ENCODE data around the gene TMEM38A.

TMEM38A gene

DNA sequence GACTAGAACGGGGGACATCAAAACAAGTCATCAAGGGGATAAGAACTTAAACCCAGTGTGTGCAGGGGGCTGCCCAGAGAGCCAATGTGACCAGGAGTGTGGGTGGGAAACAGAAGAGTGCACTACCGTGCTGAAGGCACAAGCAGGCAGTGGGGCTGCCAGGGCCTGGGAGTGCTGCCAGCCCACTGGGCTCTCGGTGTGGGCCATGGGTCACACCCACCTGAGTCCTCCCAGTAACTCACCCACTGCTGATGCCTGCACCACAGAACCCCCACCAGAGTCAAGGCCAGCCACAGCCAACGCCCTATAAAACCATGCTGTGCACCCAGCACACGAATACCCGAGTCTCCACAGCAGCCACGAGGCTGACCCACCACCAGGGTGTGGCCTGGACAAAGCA, 41.5 kb upstream of the TMEM38A start:
- no peak overlapping the region for H3K4me3 ChIP-seq (ENCODE audit: control insufficient read depth, low read depth, low read length)
- TF ChIP-seq, protein P1, sequence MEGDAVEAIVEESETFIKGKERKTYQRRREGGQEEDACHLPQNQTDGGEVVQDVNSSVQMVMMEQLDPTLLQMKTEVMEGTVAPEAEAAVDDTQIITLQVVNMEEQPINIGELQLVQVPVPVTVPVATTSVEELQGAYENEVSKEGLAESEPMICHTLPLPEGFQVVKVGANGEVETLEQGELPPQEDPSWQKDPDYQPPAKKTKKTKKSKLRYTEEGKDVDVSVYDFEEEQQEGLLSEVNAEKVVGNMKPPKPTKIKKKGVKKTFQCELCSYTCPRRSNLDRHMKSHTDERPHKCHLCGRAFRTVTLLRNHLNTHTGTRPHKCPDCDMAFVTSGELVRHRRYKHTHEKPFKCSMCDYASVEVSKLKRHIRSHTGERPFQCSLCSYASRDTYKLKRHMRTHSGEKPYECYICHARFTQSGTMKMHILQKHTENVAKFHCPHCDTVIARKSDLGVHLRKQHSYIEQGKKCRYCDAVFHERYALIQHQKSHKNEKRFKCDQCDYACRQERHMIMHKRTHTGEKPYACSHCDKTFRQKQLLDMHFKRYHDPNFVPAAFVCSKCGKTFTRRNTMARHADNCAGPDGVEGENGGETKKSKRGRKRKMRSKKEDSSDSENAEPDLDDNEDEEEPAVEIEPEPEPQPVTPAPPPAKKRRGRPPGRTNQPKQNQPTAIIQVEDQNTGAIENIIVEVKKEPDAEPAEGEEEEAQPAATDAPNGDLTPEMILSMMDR (IDR thresholded peaks at IDR 0.05; ENCODE audit: control insufficient read depth, insufficient read depth, low read depth, low read length, missing control alignments): no peak
- no peak for DNase-seq (ENCODE audit: low read depth)

GRCh38 chr19:16620018-16620417, 40.9 kb upstream of the TMEM38A start:
- DNase-seq (ENCODE audit: low read depth): no peak
- TF ChIP-seq, protein P1 (IDR thresholded peaks at IDR 0.05; ENCODE audit: control insufficient read depth, insufficient read depth, low read depth, low read length, missing control alignments): no peak
- H3K4me3 ChIP-seq (ENCODE audit: control insufficient read depth, low read depth, low read length): no peak overlapping the region

- no peak overlapping the region for H3K4me3 ChIP-seq (ENCODE audit: control insufficient read depth, low read depth, low read length)
- DNase-seq (ENCODE audit: low read depth): no peak
- TF ChIP-seq, protein P1 (IDR thresholded peaks at IDR 0.05; ENCODE audit: control insufficient read depth, insufficient read depth, low read depth, low read length, missing control alignments): no peak
Measured at GRCh38 chr19:16620584-16620983, 40.4 kb upstream of the TMEM38A start.

DNA sequence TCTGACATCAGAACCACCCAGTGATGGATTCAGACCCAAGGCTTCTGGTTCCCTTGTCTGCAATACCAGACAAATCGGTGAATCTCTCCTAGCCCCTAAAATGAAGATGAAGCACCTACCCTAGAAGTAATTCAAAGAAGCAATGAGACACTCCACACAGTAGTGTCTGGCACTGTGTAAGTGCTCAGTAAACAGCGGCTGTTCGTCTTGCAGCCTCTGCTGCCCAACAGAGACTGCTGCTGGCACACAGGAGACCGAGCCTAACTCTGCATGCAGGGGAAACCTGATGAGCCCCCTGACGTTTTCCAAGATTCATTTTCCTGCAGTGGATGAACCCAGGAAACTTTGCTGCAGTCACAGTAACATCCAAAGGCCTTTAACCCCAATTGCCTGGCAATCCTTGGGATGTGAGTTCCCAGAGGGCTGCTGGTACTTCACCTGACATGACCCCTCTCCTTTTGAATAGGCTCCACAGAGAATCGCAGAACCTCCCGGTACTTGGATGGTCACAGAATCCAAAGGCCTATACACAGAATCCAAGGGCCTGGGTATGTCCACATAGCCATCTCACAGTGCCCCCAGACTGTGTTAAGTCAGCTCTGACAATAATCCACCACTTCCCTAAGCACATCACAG, 39.7 kb upstream of the TMEM38A start:
- H3K4me3 ChIP-seq (ENCODE audit: control insufficient read depth, low read depth, low read length): no peak overlapping the region
- TF ChIP-seq, protein P1 (IDR thresholded peaks at IDR 0.05; ENCODE audit: control insufficient read depth, insufficient read depth, low read depth, low read length, missing control alignments): no peak
- DNase-seq (ENCODE audit: low read depth): no peak

GRCh38 chr19:16623066-16623465, 37.9 kb upstream of the TMEM38A start:
- TF ChIP-seq, protein P1 (IDR thresholded peaks at IDR 0.05; ENCODE audit: control insufficient read depth, insufficient read depth, low read depth, low read length, missing control alignments): no peak
- no peak overlapping the region for H3K4me3 ChIP-seq (ENCODE audit: control insufficient read depth, low read depth, low read length)
- DNase-seq (ENCODE audit: low read depth): no peak

- TF ChIP-seq, protein P1 (IDR thresholded peaks at IDR 0.05; ENCODE audit: control insufficient read depth, insufficient read depth, low read depth, low read length, missing control alignments): no peak
- no peak for DNase-seq (ENCODE audit: low read depth)
- no peak overlapping the region for H3K4me3 ChIP-seq (ENCODE audit: control insufficient read depth, low read depth, low read length)
Measured at GRCh38 chr19:16623576-16623975, 37.4 kb upstream of the TMEM38A start.
